Esophagus muscularis mucosa (tissue), 4 donors: ENCODE data around the gene ITPR2. TPM values are rescaled to one million over a fixed set of nuclear protein-coding genes. Genes with fewer than 3 reads are reported as not detected.

Source experiments
- DNase-seq: peaks from one replicate; pipeline ENCODE4 v3.0.0-alpha.2; 2017; ENCODE audit errors: extremely low spot score
- H3K27ac ChIP-seq, 4 donors: fragments of 200-600 bp; sonication (generic); replicated peaks in 1 of 4; 1 replicate in 3 of 4; 2 replicates in 1 of 4; pipeline ENCODE4 v1.5.1; 2016 to 2019; ENCODE audit warnings: mild to moderate bottlenecking in 1 of 4
- H3K27me3 ChIP-seq, 4 donors: fragments of 200-600 bp; sonication (generic); one replicate each; pipeline versions ENCODE4 v1.5.1 to v1.6.0; 2016 to 2019
- H3K36me3 ChIP-seq, 4 donors: fragments of 200-600 bp; sonication (generic); one replicate each; pipeline ENCODE4 v1.5.1; 2016 to 2019
- H3K4me1 ChIP-seq, 4 donors: fragments of 200-600 bp; sonication (generic); one replicate each; pipeline ENCODE4 v1.5.1; 2016 to 2019
- H3K4me3 ChIP-seq, 4 donors: fragments of 200-600 bp; sonication (generic); 1 replicate in 2 of 4; 2 replicates in 2 of 4; pipeline ENCODE4 v1.5.1; 2016 to 2019; ENCODE audit warnings: mild to moderate bottlenecking in 4 of 4, moderate library complexity in 1 of 4
- H3K9me3 ChIP-seq, 4 donors: fragments of 200-600 bp; sonication (generic); 1 replicate in 3 of 4; 2 replicates in 1 of 4; pipeline ENCODE4 v1.5.1; 2016 to 2019
- CTCF ChIP-seq, 3 experiments: fragments of 200-600 bp in 2 of 3; fragments of 450-650 bp in 1 of 3; sonication (generic) in 2 of 3; IDR thresholded peaks; one replicate each; pipeline ENCODE4 v1.5.1; 2017 to 2019; ENCODE audit warnings: antibody characterized with exemption in 3 of 3, mild to moderate bottlenecking in 2 of 3, moderate library complexity in 1 of 3
- EP300 ChIP-seq: sonication (generic); formaldehyde crosslinking; IDR thresholded peaks from one replicate; pipeline ENCODE4 v1.6.1; 2017; ENCODE audit warnings: antibody characterized with exemption
- POLR2A ChIP-seq: fragments of 450-650 bp; IDR thresholded peaks from one replicate; pipeline ENCODE4 v1.6.1; 2017; ENCODE audit warnings: antibody characterized with exemption, moderate library complexity, mild to moderate bottlenecking, low read depth
- POLR2AphosphoS5 ChIP-seq, 2 donors: sonication (generic); formaldehyde crosslinking; IDR thresholded peaks; one replicate each; pipeline ENCODE4 v1.6.1; 2017; ENCODE audit warnings: antibody characterized with exemption in 2 of 2
- WGBS: methylation state at CpG from one replicate; pipeline ENCODE4 v1.1.5; 2018; 5-methylcytosine and 5-hydroxymethylcytosine counted together
- intact Hi-C: fragments of 100-400 bp; cut with DNase I; formaldehyde crosslinking; loops from one replicate; pipeline ENCODE4 v1.15.1; 2023
- total RNA-seq, 4 donors: library from RNA; depleted of rRNA; stranded (reverse); fragments of >200 nt; gene quantifications; one replicate each; pipeline versions ENCODE4 v1.1.0 to v1.2.1, GENCODE V29; 2016

ITPR2 gene
- total RNA-seq, 4 donors from 2014 or later: 23.7 to 26.6 (median 25.4) TPM

GRCh38 chr12:26861690-26862089, 28.7 kb upstream of the ITPR2 start:
- no peaks in the 10 kb centered on the region for H3K27me3 ChIP-seq
- H3K4me1 ChIP-seq: no peaks in the 10 kb centered on the region
- H3K9me3 ChIP-seq: no peaks in the 10 kb centered on the region
- no peak overlapping the region for H3K27ac ChIP-seq
- no peak for DNase-seq
- TF ChIP-seq POLR2A: no peak
- TF ChIP-seq POLR2AphosphoS5 (IDR thresholded peaks at IDR 0.05): no peak
- no peak for TF ChIP-seq CTCF (IDR thresholded peaks at IDR 0.05)
- no peak for TF ChIP-seq EP300
- intact Hi-C loops: no loop called here
- no peak overlapping the region for H3K4me3 ChIP-seq
- no peaks in the 10 kb centered on the region for H3K36me3 ChIP-seq
- 100% methylated on average over 1 of the region's 1 CpG for WGBS

- Histone ChIP-seq H3K4me1 (peaks cover 0 to 10% (median 3%) of the 10 kb centered on the region in 4 donors), H3K36me3 (no peaks in the 10 kb centered on the region), H3K27me3 (no peaks in the 10 kb centered on the region), H3K27ac (no peak overlapping the region), H3K9me3 (no peaks in the 10 kb centered on the region), H3K4me3 (no peak overlapping the region)
- WGBS: 54% methylated on average over 6 of the region's 6 CpGs
- DNase-seq: peak; percentile 8
- intact Hi-C loops: loop anchor here (10.0 kb wide), 1 partner anchor 157 kb away; the partner anchor contains the start of gene TM7SF3
- no peak for TF ChIP-seq EP300
- no peak for TF ChIP-seq POLR2A
- no peak for TF ChIP-seq CTCF (IDR thresholded peaks at IDR 0.05)
- TF ChIP-seq POLR2AphosphoS5 (IDR thresholded peaks at IDR 0.05): no peak
These were observed 24.6 kb upstream of the ITPR2 start for GRCh38 chr12:26857465-26858176.

- TF ChIP-seq POLR2A: no peak
- TF ChIP-seq POLR2AphosphoS5 (IDR thresholded peaks at IDR 0.05): no peak
- TF ChIP-seq CTCF (IDR thresholded peaks at IDR 0.05): no peak
- H3K9me3 ChIP-seq: no peaks in the 10 kb centered on the region
- DNase-seq: peak; percentile 8
- peaks cover 0 to 10% (median 3%) of the 10 kb centered on the region in 4 donors for H3K4me1 ChIP-seq
- WGBS: 59% methylated on average over 1 of the region's 1 CpG
- no peak overlapping the region for H3K4me3 ChIP-seq
- H3K27me3 ChIP-seq: no peaks in the 10 kb centered on the region
- intact Hi-C loops: loop anchor here (10.0 kb wide), 1 partner anchor 159 kb away; the partner anchor contains the start of gene TM7SF3
- no peaks in the 10 kb centered on the region for H3K36me3 ChIP-seq
- H3K27ac ChIP-seq: no peak overlapping the region
These were observed 22.3 kb upstream of the ITPR2 start for GRCh38 chr12:26855337-26855736.

- peak; percentile 24 for DNase-seq
- no peak for TF ChIP-seq POLR2A
- TF ChIP-seq EP300: no peak
- TF ChIP-seq CTCF (IDR thresholded peaks at IDR 0.05): no peak
- no peak for TF ChIP-seq POLR2AphosphoS5 (IDR thresholded peaks at IDR 0.05)
- WGBS: 21% methylated on average over 2 of the region's 2 CpGs
- no peak overlapping the region for H3K4me3 ChIP-seq
- intact Hi-C loops: loop anchor here (1.0 to 10.0 kb wide), 2 partner anchors 31 to 161 kb away; partner anchors contain the start of gene TM7SF3
- H3K4me1 ChIP-seq: peaks cover 0 to 10% (median 3%) of the 10 kb centered on the region in 4 donors
- no peaks in the 10 kb centered on the region for H3K36me3 ChIP-seq
- H3K9me3 ChIP-seq: no peaks in the 10 kb centered on the region
- no peak overlapping the region for H3K27ac ChIP-seq
- no peaks in the 10 kb centered on the region for H3K27me3 ChIP-seq
These were observed 21.0 kb upstream of the ITPR2 start for GRCh38 chr12:26854031-26854390.
